Measurements from ENCODE around the gene MTMR1. TPM values are rescaled to one million over a fixed set of nuclear protein-coding genes. Genes with fewer than 3 reads are reported as not detected.

MTMR1 gene
- total RNA-seq, 1 experiment from 2014 or later, result 37.4 TPM

GRCh38 chrX:150779385-150779784 lies 86.2 kb downstream of the MTMR1 start:
- no peak for DNase-seq (ENCODE audit: low read depth)

GRCh38 chrX:150781677-150782076 lies 88.5 kb downstream of the MTMR1 start:
- no peak for DNase-seq (ENCODE audit: low read depth)

- no peak for DNase-seq (ENCODE audit: low read depth)
Observed at GRCh38 chrX:150790021-150790420, 96.8 kb downstream of the MTMR1 start.

- DNase-seq (ENCODE audit: low read depth), result no peak
Observed at GRCh38 chrX:150792949-150793527, 99.8 kb downstream of the MTMR1 start.

GRCh38 chrX:150805736-150806135 lies 112.5 kb downstream of the MTMR1 start:
- no peak for DNase-seq (ENCODE audit: low read depth)

- DNase-seq (ENCODE audit: low read depth), result no peak
Observed at GRCh38 chrX:150806827-150807226, 113.6 kb downstream of the MTMR1 start.

- DNase-seq (ENCODE audit: low read depth), result no peak
Observed at GRCh38 chrX:150813922-150814321, 120.7 kb downstream of the MTMR1 start.

Other genes with a start within 250 kb of the MTMR1 start
- gene MTM1, start 124.8 kb upstream of the MTMR1 start, total RNA-seq (2014; rRNA removed; shearing (Covaris generic)), result 11.5 and 15.5 TPM in 2 replicates
- gene CD99L2, start 205.3 kb downstream of the MTMR1 start, total RNA-seq (2014; rRNA removed; shearing (Covaris generic)), result 73.6 and 91.4 TPM in 2 replicates